Tibial nerve (tissue), 3 donors: ENCODE measurements around the gene GASK1A.

ENCODE experiments used
- CTCF ChIP-seq, 5 experiments: fragments of 200-600 bp in 3 of 5; fragments of 450-650 bp in 2 of 5; sonication (generic) in 3 of 5; IDR thresholded peaks; one replicate each; pipeline ENCODE4 v1.5.1; 2016 to 2019; ENCODE audit warnings: antibody characterized with exemption in 5 of 5, mild to moderate bottlenecking in 3 of 5, moderate library complexity in 2 of 5
- POLR2A ChIP-seq, 2 donors: fragments of 450-650 bp; IDR thresholded peaks; one replicate each; pipeline ENCODE4 v1.6.1; 2017; ENCODE audit warnings: antibody characterized with exemption in 2 of 2, mild to moderate bottlenecking in 2 of 2, moderate library complexity in 2 of 2

GRCh38 chr3:43046583-43046982 is 67.5 kb downstream of the GASK1A start:
- TF ChIP-seq CTCF (IDR thresholded peaks at IDR 0.05) (no peak), POLR2A (IDR thresholded peaks at IDR 0.05) (no peak)
